ENCODE data around the gene RHOJ.
"Not testable (repeated sequence)": the region's sequence is repeated elsewhere in the genome, so short reads cannot be mapped to it uniquely, and the experiment has no call there.

The RHOJ gene

DNA sequence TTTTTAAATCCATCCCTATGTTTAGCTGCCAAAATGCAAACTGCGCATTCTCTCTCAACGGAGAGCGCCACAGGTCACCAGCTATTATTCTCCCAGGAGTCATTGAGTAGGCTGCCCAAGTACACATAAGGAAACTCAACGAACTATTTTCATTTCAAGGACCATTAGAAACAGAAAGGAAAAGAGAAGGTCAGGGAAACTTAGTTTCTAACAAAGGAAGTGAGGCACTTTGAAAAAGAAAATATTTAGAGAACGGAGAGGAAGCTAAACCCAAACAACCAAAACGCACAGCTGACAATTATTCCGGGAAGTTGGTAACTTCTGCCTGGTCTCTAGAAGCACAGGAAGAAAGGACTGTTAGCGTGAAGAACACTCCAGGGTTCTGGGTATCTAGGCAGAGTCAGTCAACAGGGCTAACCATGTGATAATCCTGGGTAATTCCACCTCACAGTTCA is 91.0 kb downstream of the RHOJ start:
- Histone ChIP-seq H3K4me1 (ENCODE audit: control insufficient read depth, insufficient read depth, low read length) (no peaks in the 10 kb centered on the region), H3K9me3 (ENCODE audit: control insufficient read depth, insufficient read depth, low read length) (no peaks in the 10 kb centered on the region), H3K27me3 (ENCODE audit: control insufficient read depth, insufficient read depth, low read length) (no peaks in the 10 kb centered on the region), H3K36me3 (ENCODE audit: control insufficient read depth, insufficient read depth, low read length) (no peaks in the 10 kb centered on the region), H3K27ac (ENCODE audit: low read length) (no peak overlapping the region), H3K4me3 (ENCODE audit: low read length) (no peak overlapping the region)
- no CpG with 5 or more reads among the region's 8 CpGs for WGBS (ENCODE audit: insufficient coverage, insufficient read length)
- DNase-seq (ENCODE audit: low read depth, low spot score), result no peak

DNA sequence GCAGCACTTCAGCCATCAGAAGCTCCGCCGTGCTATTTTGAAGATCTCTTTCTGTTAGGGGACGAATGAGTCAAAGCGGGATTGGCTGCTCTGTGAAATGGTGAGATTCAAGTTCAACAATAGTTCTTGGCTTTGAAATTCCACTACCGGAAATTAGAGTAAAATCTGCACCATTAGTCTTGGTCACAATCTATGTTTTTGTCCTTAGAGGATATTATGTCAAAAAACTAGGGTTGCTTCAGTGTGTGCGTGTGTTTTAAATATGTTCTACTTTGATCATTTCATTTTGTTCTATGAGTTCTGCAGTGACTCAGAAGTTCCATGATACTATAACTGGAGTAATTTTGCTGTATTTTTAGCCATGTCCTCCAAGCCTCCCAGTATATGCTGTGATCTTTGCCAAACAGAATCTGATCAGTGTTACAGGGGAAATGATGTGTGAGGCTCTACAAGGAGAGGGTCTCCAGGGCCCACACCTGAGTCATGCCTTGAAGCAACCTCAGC is 91.9 kb downstream of the RHOJ start:
- Histone ChIP-seq H3K9me3 (ENCODE audit: control insufficient read depth, insufficient read depth, low read length) (no peaks in the 10 kb centered on the region), H3K36me3 (ENCODE audit: control insufficient read depth, insufficient read depth, low read length) (no peaks in the 10 kb centered on the region), H3K4me1 (ENCODE audit: control insufficient read depth, insufficient read depth, low read length) (no peaks in the 10 kb centered on the region), H3K4me3 (ENCODE audit: low read length) (no peak overlapping the region), H3K27ac (ENCODE audit: low read length) (no peak overlapping the region), H3K27me3 (ENCODE audit: control insufficient read depth, insufficient read depth, low read length) (no peaks in the 10 kb centered on the region)
- WGBS (ENCODE audit: insufficient coverage, insufficient read length), result no CpG with 5 or more reads among the region's 6 CpGs
- no peak for DNase-seq (ENCODE audit: low read depth, low spot score)

DNA sequence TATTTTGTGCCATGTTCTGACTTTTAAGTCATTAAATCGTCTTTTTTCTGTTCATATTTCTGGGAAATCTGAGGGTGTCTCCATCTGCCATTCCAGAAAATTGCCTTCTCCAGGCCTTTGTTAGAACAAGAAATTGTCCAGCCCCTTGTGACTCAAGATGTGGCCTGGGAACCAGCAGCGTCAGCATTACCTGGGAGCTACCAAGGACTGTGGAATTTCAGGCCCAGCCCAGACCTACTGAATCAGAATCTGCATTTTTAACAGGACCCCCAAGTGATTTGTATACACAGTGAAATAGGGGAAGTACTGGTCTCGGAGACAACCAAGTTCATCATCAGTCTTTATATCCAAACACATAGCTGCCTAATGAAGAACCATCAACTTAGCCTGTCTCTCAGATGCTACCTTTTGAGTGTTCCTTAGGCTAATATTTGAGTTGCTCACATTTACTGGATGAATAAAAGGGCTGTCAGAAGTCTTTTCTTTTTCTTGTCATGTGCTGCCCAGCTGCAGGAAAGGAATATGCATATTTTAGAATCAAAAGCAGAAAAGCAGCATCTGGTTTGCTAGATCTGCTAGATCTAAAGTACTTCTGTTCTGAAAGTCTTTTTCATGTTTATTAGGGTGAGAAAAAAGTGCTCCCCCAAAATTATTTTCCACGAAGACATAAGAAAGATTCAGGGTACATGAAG is 93.3 kb downstream of the RHOJ start:
- DNase-seq (ENCODE audit: low read depth, low spot score), result no peak
- Histone ChIP-seq H3K27ac (ENCODE audit: low read length) (no peak overlapping the region), H3K9me3 (ENCODE audit: control insufficient read depth, insufficient read depth, low read length) (no peaks in the 10 kb centered on the region), H3K27me3 (ENCODE audit: control insufficient read depth, insufficient read depth, low read length) (no peaks in the 10 kb centered on the region), H3K36me3 (ENCODE audit: control insufficient read depth, insufficient read depth, low read length) (no peaks in the 10 kb centered on the region), H3K4me1 (ENCODE audit: control insufficient read depth, insufficient read depth, low read length) (no peaks in the 10 kb centered on the region), H3K4me3 (ENCODE audit: low read length) (no peak overlapping the region)
- no CpG with 5 or more reads among the region's 4 CpGs for WGBS (ENCODE audit: insufficient coverage, insufficient read length)

DNA sequence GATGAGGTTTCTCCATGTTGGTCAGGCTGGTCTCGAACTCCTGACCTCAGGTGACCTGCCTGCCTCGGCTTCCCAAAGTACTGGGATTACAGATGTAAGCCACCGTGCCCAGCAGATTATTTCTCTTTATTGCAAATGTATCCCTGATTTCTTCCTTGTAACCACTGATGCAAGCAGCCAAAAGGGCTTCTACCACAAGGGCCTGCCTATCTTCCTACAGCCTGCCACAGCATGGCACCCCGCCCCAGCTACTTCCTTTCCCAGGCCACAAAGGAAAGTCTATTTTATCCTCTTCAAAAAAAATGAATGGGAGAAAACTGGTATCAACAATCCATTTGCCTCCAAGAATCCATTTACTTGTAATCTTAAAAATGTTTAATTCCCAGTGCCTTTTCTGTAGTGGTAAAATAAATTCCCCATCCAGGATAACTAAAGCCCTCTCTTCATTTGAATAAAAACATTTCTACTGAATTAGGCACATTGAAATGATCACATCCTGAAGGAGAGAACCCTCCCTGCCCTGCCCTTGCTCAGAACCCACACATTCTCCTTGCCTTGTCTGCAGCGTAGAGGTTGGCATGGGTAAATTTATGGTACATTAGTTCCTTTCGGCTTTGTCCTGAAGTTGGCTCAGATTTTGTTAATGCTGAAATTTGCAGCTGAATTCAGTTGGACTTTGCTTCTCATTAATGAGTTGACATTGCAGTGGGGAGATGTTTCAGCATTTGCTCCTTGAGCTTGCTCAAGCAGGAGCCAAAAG is 95.3 kb downstream of the RHOJ start:
- Histone ChIP-seq H3K9me3 (ENCODE audit: control insufficient read depth, insufficient read depth, low read length) (no peaks in the 10 kb centered on the region), H3K4me1 (ENCODE audit: control insufficient read depth, insufficient read depth, low read length) (no peaks in the 10 kb centered on the region), H3K27ac (ENCODE audit: low read length) (no peak overlapping the region), H3K27me3 (ENCODE audit: control insufficient read depth, insufficient read depth, low read length) (no peaks in the 10 kb centered on the region), H3K4me3 (ENCODE audit: low read length) (no peak overlapping the region), H3K36me3 (ENCODE audit: control insufficient read depth, insufficient read depth, low read length) (no peaks in the 10 kb centered on the region)
- no CpG with 5 or more reads among the region's 6 CpGs for WGBS (ENCODE audit: insufficient coverage, insufficient read length)
- DNase-seq (ENCODE audit: low read depth, low spot score), result no peak

DNA sequence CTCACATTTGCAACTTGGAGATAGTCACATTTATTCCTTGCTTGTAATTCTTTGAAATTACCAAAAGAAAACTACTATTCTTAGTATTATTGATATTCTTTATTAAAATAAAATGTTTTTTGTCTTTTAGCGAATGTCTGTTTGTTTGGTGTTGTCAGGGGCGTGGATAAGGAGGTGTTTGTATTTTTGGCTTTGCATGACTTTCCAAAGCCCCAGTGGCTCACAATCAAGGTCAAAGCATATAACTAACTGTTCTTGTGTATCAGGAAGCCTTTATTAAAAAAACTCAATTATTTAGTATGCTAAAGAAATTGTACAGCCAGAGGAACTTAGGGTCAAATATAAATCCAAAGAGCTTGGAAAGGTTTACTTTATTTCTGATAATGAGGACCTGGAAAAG is 96.6 kb downstream of the RHOJ start:
- WGBS (ENCODE audit: insufficient coverage, insufficient read length), result 100% methylated on average over 2 of the region's 2 CpGs
- Histone ChIP-seq H3K27me3 (ENCODE audit: control insufficient read depth, insufficient read depth, low read length) (no peaks in the 10 kb centered on the region), H3K36me3 (ENCODE audit: control insufficient read depth, insufficient read depth, low read length) (no peaks in the 10 kb centered on the region), H3K4me3 (ENCODE audit: low read length) (no peak overlapping the region), H3K4me1 (ENCODE audit: control insufficient read depth, insufficient read depth, low read length) (no peaks in the 10 kb centered on the region), H3K27ac (ENCODE audit: low read length) (no peak overlapping the region), H3K9me3 (ENCODE audit: control insufficient read depth, insufficient read depth, low read length) (no peaks in the 10 kb centered on the region)
- no peak for DNase-seq (ENCODE audit: low read depth, low spot score)

DNA sequence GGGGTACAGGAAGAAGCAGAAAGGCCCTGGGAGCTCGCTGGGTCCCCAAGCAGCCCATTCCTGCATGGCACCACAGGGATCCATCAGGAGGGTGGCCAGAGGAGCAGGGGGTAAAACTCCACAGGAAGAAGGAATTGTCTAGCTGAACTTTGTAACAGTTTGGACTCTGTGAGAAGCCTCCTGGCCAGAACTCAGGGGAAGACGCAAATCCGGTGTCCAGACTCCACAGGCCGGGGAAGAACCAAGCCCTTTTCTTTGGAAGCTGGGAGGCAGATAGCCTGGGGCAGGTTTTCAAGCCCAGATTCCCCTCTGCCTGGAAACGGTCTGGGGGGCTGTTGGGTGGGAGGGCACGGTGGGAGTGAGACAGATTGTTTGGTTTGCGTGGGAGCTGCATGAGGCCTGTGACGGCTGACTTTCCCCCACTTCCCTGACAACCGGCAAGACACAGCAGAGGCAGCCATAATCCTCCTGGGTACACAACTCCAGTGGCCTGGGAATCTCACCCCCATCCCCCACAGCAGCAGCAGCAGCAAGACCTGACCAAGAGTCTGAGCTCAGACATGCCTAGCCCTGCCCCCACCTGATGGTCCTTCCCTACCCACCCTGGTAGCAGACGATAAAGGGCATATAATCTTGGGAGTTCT is 97.8 kb downstream of the RHOJ start:
- Histone ChIP-seq H3K27me3 (ENCODE audit: control insufficient read depth, insufficient read depth, low read length) (no peaks in the 10 kb centered on the region), H3K4me1 (ENCODE audit: control insufficient read depth, insufficient read depth, low read length) (no peaks in the 10 kb centered on the region), H3K36me3 (ENCODE audit: control insufficient read depth, insufficient read depth, low read length) (no peaks in the 10 kb centered on the region), H3K4me3 (ENCODE audit: low read length) (no peak overlapping the region), H3K27ac (ENCODE audit: low read length) (no peak overlapping the region), H3K9me3 (ENCODE audit: control insufficient read depth, insufficient read depth, low read length) (no peaks in the 10 kb centered on the region)
- DNase-seq (ENCODE audit: low read depth, low spot score), result no peak
- no CpG with 5 or more reads among the region's 10 CpGs for WGBS (ENCODE audit: insufficient coverage, insufficient read length)

DNA sequence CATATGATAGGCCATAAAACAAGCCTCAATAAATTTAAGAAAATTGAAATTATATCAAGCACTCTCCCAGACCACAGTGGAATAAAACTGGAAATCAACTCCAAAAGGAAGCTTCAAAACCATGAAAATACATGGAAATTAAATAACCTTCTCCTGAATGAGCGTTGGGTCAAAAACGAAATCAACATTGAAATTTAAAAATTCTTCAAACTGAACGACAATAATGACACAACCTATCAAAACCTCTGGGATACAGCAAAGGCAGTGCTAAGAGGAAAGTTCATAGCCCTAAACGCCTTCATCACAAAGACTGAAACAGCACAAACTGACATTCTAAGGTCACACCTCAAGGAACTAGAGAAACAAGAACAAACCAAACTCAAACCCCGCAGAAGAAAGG is 100.2 kb downstream of the RHOJ start:
- H3K4me1 ChIP-seq (ENCODE audit: control insufficient read depth, insufficient read depth, low read length); H3K9me3 ChIP-seq (ENCODE audit: control insufficient read depth, insufficient read depth, low read length); H3K4me3 ChIP-seq (ENCODE audit: low read length); DNase-seq (ENCODE audit: low read depth, low spot score); H3K27me3 ChIP-seq (ENCODE audit: control insufficient read depth, insufficient read depth, low read length); H3K36me3 ChIP-seq (ENCODE audit: control insufficient read depth, insufficient read depth, low read length); H3K27ac ChIP-seq (ENCODE audit: low read length): not testable (repeated sequence)
- no CpG with 5 or more reads among the region's 5 CpGs for WGBS (ENCODE audit: insufficient coverage, insufficient read length)

DNA sequence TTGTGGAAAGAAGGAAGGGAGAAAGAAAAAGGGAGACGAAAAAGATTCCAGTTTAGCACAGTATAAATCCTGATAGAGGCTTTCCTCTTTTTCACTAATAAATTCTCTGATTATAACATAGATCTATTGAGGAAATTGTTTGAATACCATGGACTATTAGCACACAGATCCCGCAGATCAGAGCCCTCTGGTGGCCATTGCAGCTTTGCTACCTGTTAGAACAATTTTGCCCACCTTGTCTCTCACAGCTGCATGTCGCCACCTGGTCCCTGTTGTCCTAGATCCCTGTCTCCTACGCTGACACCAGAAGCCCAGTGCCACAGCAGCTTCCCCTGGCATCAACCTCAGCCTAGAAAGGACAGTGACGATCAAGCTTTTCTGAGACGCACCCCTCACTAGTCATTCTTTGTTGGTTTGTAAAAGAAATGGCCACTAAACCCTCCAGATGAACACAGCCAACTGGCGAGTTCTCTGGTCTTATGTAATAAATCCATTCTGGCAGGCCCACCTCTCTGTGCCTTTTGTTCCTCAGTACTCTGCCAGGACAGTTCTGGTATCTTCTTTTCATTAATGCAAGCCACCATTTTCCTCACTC is 104.6 kb downstream of the RHOJ start:
- Histone ChIP-seq H3K4me3 (ENCODE audit: low read length) (no peak overlapping the region), H3K27ac (ENCODE audit: low read length) (no peak overlapping the region), H3K36me3 (ENCODE audit: control insufficient read depth, insufficient read depth, low read length) (no peaks in the 10 kb centered on the region), H3K4me1 (ENCODE audit: control insufficient read depth, insufficient read depth, low read length) (no peaks in the 10 kb centered on the region), H3K27me3 (ENCODE audit: control insufficient read depth, insufficient read depth, low read length) (no peaks in the 10 kb centered on the region), H3K9me3 (ENCODE audit: control insufficient read depth, insufficient read depth, low read length) (no peaks in the 10 kb centered on the region)
- peak; percentile 43 for DNase-seq (ENCODE audit: low read depth, low spot score)
- WGBS (ENCODE audit: insufficient coverage, insufficient read length), result no CpG with 5 or more reads among the region's 7 CpGs

DNA sequence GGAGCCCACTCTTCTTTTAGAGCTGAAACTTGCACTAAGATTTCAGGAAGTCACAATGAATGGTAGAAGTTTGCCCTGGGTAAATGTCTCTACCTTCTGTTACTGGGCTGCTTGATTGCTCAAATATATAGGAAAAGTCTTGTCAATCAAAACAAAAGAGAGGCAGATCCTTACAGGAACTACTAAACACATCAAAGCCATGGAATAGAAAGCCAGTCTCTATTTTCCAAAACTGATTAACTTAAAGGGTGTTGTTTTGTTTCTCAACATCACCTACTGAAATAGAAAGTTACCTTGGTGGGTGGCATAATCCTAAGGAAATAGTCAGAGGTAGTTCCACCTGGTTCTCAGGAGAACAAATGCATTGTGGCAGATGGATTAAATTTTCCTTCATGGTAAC is 114.6 kb downstream of the RHOJ start, which contains the start of gene GPHB5:
GPHB5 (minus strand) TSS at position 101 of the 400 bp plus-strand sequence. CDS start 1,086 bp downstream, outside the sequence.
- Histone ChIP-seq H3K4me1 (ENCODE audit: control insufficient read depth, insufficient read depth, low read length) (no peaks in the 10 kb centered on the region), H3K4me3 (ENCODE audit: low read length) (no peak within 1 kb of the TSS), H3K9me3 (ENCODE audit: control insufficient read depth, insufficient read depth, low read length) (no peaks in the 10 kb centered on the region), H3K36me3 (ENCODE audit: control insufficient read depth, insufficient read depth, low read length) (no peaks in the 10 kb centered on the region), H3K27me3 (ENCODE audit: control insufficient read depth, insufficient read depth, low read length) (no peaks in the 10 kb centered on the region), H3K27ac (ENCODE audit: low read length) (no peak within 1 kb of the TSS)
- DNase-seq (ENCODE audit: low read depth, low spot score), result no peak

DNA sequence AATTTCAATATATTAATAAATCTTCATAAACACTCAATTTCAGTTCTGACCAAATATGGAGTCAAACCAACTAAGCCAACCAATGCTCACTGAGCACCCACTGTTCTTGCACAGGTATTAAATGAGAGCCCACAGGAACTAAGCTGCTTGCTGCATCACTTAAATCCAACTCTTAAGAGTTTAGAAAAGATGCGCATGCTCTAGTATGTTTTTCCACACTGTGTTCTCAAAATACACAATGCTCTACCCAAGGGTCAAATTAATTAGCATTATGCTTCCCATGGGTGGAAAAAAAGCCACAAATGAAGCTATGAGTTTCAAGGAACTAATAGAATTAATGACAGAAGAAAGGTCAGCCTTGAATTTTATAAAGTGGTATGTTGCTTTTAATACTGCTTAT is 118.2 kb downstream of the RHOJ start:
- Histone ChIP-seq H3K27ac (ENCODE audit: low read length) (no peak overlapping the region), H3K9me3 (ENCODE audit: control insufficient read depth, insufficient read depth, low read length) (no peaks in the 10 kb centered on the region), H3K36me3 (ENCODE audit: control insufficient read depth, insufficient read depth, low read length) (no peaks in the 10 kb centered on the region), H3K27me3 (ENCODE audit: control insufficient read depth, insufficient read depth, low read length) (no peaks in the 10 kb centered on the region), H3K4me1 (ENCODE audit: control insufficient read depth, insufficient read depth, low read length) (no peaks in the 10 kb centered on the region), H3K4me3 (ENCODE audit: low read length) (no peak overlapping the region)
- WGBS (ENCODE audit: insufficient coverage, insufficient read length), result no CpG with 5 or more reads among the region's 1 CpG
- DNase-seq (ENCODE audit: low read depth, low spot score), result no peak
